IPS-20b (cell line): ENCODE data around the gene HPS3.
"Not testable (repeated sequence)": the region's sequence is repeated elsewhere in the genome, so short reads cannot be mapped to it uniquely, and the experiment has no call there.

ENCODE experiments used
- H3K27ac ChIP-seq: one replicate; pipeline ENCODE4 v1.5.1; 2013; ENCODE audit warnings: low read length
- H3K27me3 ChIP-seq: 2 replicates; pipeline ENCODE4 v1.6.1; 2013; ENCODE audit warnings: mild to moderate bottlenecking, low read length, inconsistent platforms; ENCODE audit not compliant: insufficient read depth
- H3K36me3 ChIP-seq: 2 replicates; pipeline ENCODE4 v1.6.1; 2013; ENCODE audit warnings: low read depth, mild to moderate bottlenecking, inconsistent platforms, low read length, moderate library complexity; ENCODE audit not compliant: insufficient read depth
- H3K4me1 ChIP-seq: 2 replicates; pipeline ENCODE4 v1.6.1; 2013; ENCODE audit warnings: mild to moderate bottlenecking, control low read depth, inconsistent platforms, low read length, moderate library complexity; ENCODE audit not compliant: insufficient read depth
- H3K4me3 ChIP-seq: 2 replicates; pipeline ENCODE4 v1.5.1; 2013; ENCODE audit warnings: mild to moderate bottlenecking, low read length, inconsistent platforms
- H3K9ac ChIP-seq: 2 replicates; pipeline ENCODE4 v1.6.1; 2013; ENCODE audit warnings: low read depth, mild to moderate bottlenecking, inconsistent platforms, low read length, moderate library complexity
- H3K9me3 ChIP-seq: 2 replicates; pipeline ENCODE4 v1.6.1; 2013; ENCODE audit warnings: mild to moderate bottlenecking, low read depth, low read length, inconsistent platforms; ENCODE audit not compliant: insufficient read depth

HPS3 gene

GRCh38 chr3:149091983-149092382, 37.5 kb upstream of the HPS3 start:
- Histone ChIP-seq H3K4me3 (no peak overlapping the region), H3K9ac (no peak overlapping the region), H3K27me3 (peaks cover 4% of the 10 kb centered on the region; the same call in 1 of the 2 replicates), H3K36me3 (no peaks in the 10 kb centered on the region), H3K4me1 (no peaks in the 10 kb centered on the region), H3K27ac (no peak overlapping the region), H3K9me3 (no peaks in the 10 kb centered on the region)

- Histone ChIP-seq H3K9me3 (no peaks in the 10 kb centered on the region), H3K27me3 (no peaks in the 10 kb centered on the region), H3K4me3 (no peak overlapping the region), H3K27ac (no peak overlapping the region), H3K9ac (no peak overlapping the region), H3K4me1 (no peaks in the 10 kb centered on the region), H3K36me3 (no peaks in the 10 kb centered on the region)
Observed at GRCh38 chr3:149095487-149095886, 34.0 kb upstream of the HPS3 start.

- not testable (repeated sequence) for H3K9me3 ChIP-seq
Observed at GRCh38 chr3:149097987-149098386, 31.5 kb upstream of the HPS3 start.

GRCh38 chr3:149101154-149101553, 28.3 kb upstream of the HPS3 start:
- Histone ChIP-seq H3K4me1 (no peaks in the 10 kb centered on the region), H3K9me3 (peaks cover 7% of the 10 kb centered on the region; the same call in 1 of the 2 replicates), H3K4me3 (no peak overlapping the region), H3K27me3 (no peaks in the 10 kb centered on the region), H3K27ac (no peak overlapping the region), H3K36me3 (no peaks in the 10 kb centered on the region), H3K9ac (no peak overlapping the region)

More at GRCh38 chr3:149097987-149098386, 31.5 kb upstream of the HPS3 start:
- H3K27ac ChIP-seq, H3K9ac ChIP-seq, H3K27me3 ChIP-seq, H3K4me1 ChIP-seq, H3K36me3 ChIP-seq, H3K4me3 ChIP-seq: not testable (repeated sequence)

GRCh38 chr3:149101641-149102040, 27.8 kb upstream of the HPS3 start:
- Histone ChIP-seq H3K36me3 (no peaks in the 10 kb centered on the region), H3K27me3 (no peaks in the 10 kb centered on the region), H3K9me3 (peaks cover 12% of the 10 kb centered on the region), H3K4me1 (no peaks in the 10 kb centered on the region), H3K9ac (no peak overlapping the region), H3K4me3 (no peak overlapping the region), H3K27ac (no peak overlapping the region)

- H3K4me1 ChIP-seq = no peaks in the 10 kb centered on the region
- H3K9me3 ChIP-seq = peaks cover 18% of the 10 kb centered on the region
- H3K27me3 ChIP-seq = no peaks in the 10 kb centered on the region
- no peak overlapping the region for H3K27ac ChIP-seq
- no peaks in the 10 kb centered on the region for H3K36me3 ChIP-seq
- H3K9ac ChIP-seq = no peak overlapping the region
- H3K4me3 ChIP-seq = no peak overlapping the region
Observed at GRCh38 chr3:149104484-149104883, 25.0 kb upstream of the HPS3 start.

GRCh38 chr3:149114458-149114857, 15.0 kb upstream of the HPS3 start:
- H3K36me3 ChIP-seq = no peaks in the 10 kb centered on the region
- H3K9ac ChIP-seq = no peak overlapping the region
- no peaks in the 10 kb centered on the region for H3K27me3 ChIP-seq
- peaks cover 8% of the 10 kb centered on the region; the same call in 1 of the 2 replicates for H3K4me1 ChIP-seq
- H3K9me3 ChIP-seq = no peaks in the 10 kb centered on the region
- H3K4me3 ChIP-seq = no peak overlapping the region
- H3K27ac ChIP-seq = no peak overlapping the region

- H3K9me3 ChIP-seq = no peaks in the 10 kb centered on the region
- H3K36me3 ChIP-seq = no peaks in the 10 kb centered on the region
- no peak overlapping the region for H3K9ac ChIP-seq
- no peak overlapping the region for H3K27ac ChIP-seq
- H3K4me1 ChIP-seq = peaks cover 8% of the 10 kb centered on the region; the same call in 1 of the 2 replicates
- H3K27me3 ChIP-seq = no peaks in the 10 kb centered on the region
- H3K4me3 ChIP-seq = no peak overlapping the region
Observed at GRCh38 chr3:149115114-149115513, 14.3 kb upstream of the HPS3 start.

GRCh38 chr3:149118724-149119123, 10.7 kb upstream of the HPS3 start:
- peaks cover 12% of the 10 kb centered on the region; the same call in 1 of the 2 replicates for H3K4me1 ChIP-seq
- no peak overlapping the region for H3K9ac ChIP-seq

GRCh38 chr3:149119466-149119865, 10.0 kb upstream of the HPS3 start:
- Histone ChIP-seq H3K9ac (no peak overlapping the region), H3K4me3 (no peak overlapping the region), H3K27me3 (no peaks in the 10 kb centered on the region), H3K4me1 (peaks cover 7% of the 10 kb centered on the region; the same call in 1 of the 2 replicates), H3K27ac (no peak overlapping the region), H3K9me3 (no peaks in the 10 kb centered on the region), H3K36me3 (no peaks in the 10 kb centered on the region)

More at GRCh38 chr3:149118724-149119123, 10.7 kb upstream of the HPS3 start:
- no peaks in the 10 kb centered on the region for H3K9me3 ChIP-seq
- H3K36me3 ChIP-seq = no peaks in the 10 kb centered on the region
- H3K4me3 ChIP-seq = no peak overlapping the region
- no peak overlapping the region for H3K27ac ChIP-seq
- no peaks in the 10 kb centered on the region for H3K27me3 ChIP-seq

GRCh38 chr3:149120051-149120972, 9.1 kb upstream of the HPS3 start:
- Histone ChIP-seq H3K27me3 (no peaks in the 10 kb centered on the region), H3K4me1 (peaks cover 4% of the 10 kb centered on the region; the same call in 1 of the 2 replicates), H3K9me3 (no peaks in the 10 kb centered on the region), H3K9ac (no peak overlapping the region), H3K4me3 (no peak overlapping the region), H3K27ac (no peak overlapping the region), H3K36me3 (no peaks in the 10 kb centered on the region)
